K562 (cell line): ENCODE data around the gene DGKA. TPM values are rescaled to one million over a fixed set of nuclear protein-coding genes. Genes with fewer than 3 reads are reported as not detected.

Experiments
- MXI1 ChIP-seq: IDR thresholded peaks from 2 replicates; pipeline ENCODE4 v1.6.1; 2011; ENCODE audit warnings: low read depth, mild to moderate bottlenecking, improper control_type of control experiment, low read length
- POLR2AphosphoS2 ChIP-seq: IDR thresholded peaks from 2 replicates; pipeline ENCODE4 v1.6.1; 2012; ENCODE audit warnings: low read length, improper control_type of control experiment
- RBBP5 ChIP-seq: fragments of 200-600 bp; sonication (generic); IDR thresholded peaks from 2 replicates; pipeline ENCODE4 v1.6.1; 2012; ENCODE audit warnings: borderline replicate concordance, mild to moderate bottlenecking, low read length, control low read depth, inconsistent platforms; ENCODE audit not compliant: insufficient read depth, poor library complexity, severe bottlenecking
- TEAD1 ChIP-seq, 2 experiments: fragments of 450-650 bp in 1 of 2; sonication (generic) in 1 of 2; formaldehyde crosslinking; IDR thresholded peaks; 2 replicates each; pipeline versions ENCODE4 v1.4.0 to v1.8.0; 2020 to 2022; ENCODE audit warnings: mild to moderate bottlenecking in 2 of 2, missing genetic modification reagents in 1 of 2
- polyA plus RNA-seq, 8 experiments: library from polyadenylated mRNA; depleted of rRNA in 4 of 8; stranded (reverse) in 5 of 8; unstranded in 3 of 8; fragments of >200 nt; fragmentation: Nextera tagmentation in 2 of 8; fragmentation: Illumina TruSeq in 1 of 8; extraction: Ambion mirVana in 2 of 8; extraction: Trizol in 1 of 8; gene quantifications; 2 replicates each; pipeline versions ENCODE4 v1.2.1 to v1.2.3, GENCODE V29; 2011 to 2014; ENCODE audit warnings: inconsistent platforms in 1 of 8, missing spikeins in 1 of 8
- total RNA-seq, 7 experiments: library from RNA; depleted of rRNA in 6 of 7; stranded (reverse); fragments of >200 nt in 6 of 7; fragmentation: Illumina TruSeq in 2 of 7; extraction: Trizol in 2 of 7; gene quantifications; 2 replicates each; pipeline versions ENCODE4 v1.2.1 to v1.2.3, GENCODE V29; 2011 to 2021; ENCODE audit warnings: low replicate concordance in 1 of 7
- TF ChIP-seq, protein P1 (sequence below): fragments of 450-650 bp; formaldehyde crosslinking; IDR thresholded peaks from 2 replicates; pipeline ENCODE4 v1.4.0; 2020; ENCODE audit warnings: mild to moderate bottlenecking, moderate library complexity
- TF ChIP-seq, protein P2 (sequence below): fragments of 450-650 bp; IDR thresholded peaks from 2 replicates; pipeline ENCODE4 v1.6.1; 2016; ENCODE audit warnings: borderline replicate concordance
- TF ChIP-seq, protein P3 (sequence below): fragments of 250-450 bp; sonication (Bioruptor Pico); IDR thresholded peaks from 2 replicates; pipeline ENCODE4 v1.4.0; 2020

The DGKA gene
- total and polyA plus RNA-seq, 9 of the 15 experiments (the other 6 are each of a cell fraction or from before 2014, with no cell fraction given): 3.4 to 12.4 (median 6.2) TPM

DNA sequence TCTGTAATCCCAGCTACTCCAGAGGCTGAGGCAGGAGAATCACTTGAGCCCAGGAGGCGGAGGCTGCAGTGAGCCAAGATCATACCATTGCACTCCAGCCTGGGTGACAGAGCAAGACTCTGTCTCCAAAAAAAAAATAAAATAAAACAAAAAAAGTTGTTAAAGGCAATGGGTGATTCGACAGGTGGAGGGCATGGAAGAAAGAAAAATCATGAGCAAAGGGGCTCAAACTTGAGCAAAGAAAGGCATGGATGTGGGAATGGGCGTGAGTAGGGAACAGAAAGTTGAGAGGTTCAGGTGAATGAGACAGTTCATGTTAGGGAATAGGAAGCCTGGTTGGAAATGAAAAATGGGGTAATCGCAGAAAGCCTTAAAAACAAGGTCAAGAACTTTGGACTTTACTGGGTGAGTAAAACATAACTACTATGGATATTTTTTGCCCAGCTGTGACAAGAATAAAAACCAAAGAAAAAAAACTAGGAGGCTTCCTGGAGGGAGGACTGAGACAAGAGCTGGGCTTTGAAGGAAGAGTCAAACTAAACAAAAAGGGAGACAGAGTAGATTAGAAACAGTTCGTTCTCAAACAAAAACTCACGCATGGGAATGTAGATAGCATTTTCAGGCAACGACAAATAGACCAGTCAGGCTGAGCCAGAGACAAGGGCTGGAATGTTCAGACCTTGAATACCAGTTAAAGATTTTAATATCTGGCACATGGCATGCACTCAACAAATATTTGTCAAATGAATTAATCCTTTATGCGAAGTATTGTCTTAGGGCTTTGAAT, 22.0 kb upstream of the DGKA start (continued):
- TF ChIP-seq MXI1 (no peak), TEAD1 (CRISPR knock-in tag; IDR thresholded peaks at IDR 0.05) (no peak), POLR2AphosphoS2 (no peak), RBBP5 (no peak)
- TF ChIP-seq, protein P1, sequence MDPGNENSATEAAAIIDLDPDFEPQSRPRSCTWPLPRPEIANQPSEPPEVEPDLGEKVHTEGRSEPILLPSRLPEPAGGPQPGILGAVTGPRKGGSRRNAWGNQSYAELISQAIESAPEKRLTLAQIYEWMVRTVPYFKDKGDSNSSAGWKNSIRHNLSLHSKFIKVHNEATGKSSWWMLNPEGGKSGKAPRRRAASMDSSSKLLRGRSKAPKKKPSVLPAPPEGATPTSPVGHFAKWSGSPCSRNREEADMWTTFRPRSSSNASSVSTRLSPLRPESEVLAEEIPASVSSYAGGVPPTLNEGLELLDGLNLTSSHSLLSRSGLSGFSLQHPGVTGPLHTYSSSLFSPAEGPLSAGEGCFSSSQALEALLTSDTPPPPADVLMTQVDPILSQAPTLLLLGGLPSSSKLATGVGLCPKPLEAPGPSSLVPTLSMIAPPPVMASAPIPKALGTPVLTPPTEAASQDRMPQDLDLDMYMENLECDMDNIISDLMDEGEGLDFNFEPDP (CRISPR knock-in tag): no peak
- TF ChIP-seq, protein P2, sequence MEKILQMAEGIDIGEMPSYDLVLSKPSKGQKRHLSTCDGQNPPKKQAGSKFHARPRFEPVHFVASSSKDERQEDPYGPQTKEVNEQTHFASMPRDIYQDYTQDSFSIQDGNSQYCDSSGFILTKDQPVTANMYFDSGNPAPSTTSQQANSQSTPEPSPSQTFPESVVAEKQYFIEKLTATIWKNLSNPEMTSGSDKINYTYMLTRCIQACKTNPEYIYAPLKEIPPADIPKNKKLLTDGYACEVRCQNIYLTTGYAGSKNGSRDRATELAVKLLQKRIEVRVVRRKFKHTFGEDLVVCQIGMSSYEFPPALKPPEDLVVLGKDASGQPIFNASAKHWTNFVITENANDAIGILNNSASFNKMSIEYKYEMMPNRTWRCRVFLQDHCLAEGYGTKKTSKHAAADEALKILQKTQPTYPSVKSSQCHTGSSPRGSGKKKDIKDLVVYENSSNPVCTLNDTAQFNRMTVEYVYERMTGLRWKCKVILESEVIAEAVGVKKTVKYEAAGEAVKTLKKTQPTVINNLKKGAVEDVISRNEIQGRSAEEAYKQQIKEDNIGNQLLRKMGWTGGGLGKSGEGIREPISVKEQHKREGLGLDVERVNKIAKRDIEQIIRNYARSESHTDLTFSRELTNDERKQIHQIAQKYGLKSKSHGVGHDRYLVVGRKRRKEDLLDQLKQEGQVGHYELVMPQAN: 0 out of 2 replicates have a peak, but pooled peaks have one; percentile 40
- TF ChIP-seq, protein P3, sequence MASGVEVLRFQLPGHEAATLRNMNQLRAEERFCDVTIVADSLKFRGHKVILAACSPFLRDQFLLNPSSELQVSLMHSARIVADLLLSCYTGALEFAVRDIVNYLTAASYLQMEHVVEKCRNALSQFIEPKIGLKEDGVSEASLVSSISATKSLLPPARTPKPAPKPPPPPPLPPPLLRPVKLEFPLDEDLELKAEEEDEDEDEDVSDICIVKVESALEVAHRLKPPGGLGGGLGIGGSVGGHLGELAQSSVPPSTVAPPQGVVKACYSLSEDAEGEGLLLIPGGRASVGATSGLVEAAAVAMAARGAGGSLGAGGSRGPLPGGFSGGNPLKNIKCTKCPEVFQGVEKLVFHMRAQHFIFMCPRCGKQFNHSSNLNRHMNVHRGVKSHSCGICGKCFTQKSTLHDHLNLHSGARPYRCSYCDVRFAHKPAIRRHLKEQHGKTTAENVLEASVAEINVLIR (CRISPR knock-in tag): no peak
